Limb (tissue), 2 donors: ENCODE measurements around the gene OR7C1.
"Not testable (repeated sequence)": the region's sequence is repeated elsewhere in the genome, so short reads cannot be mapped to it uniquely, and the experiment has no call there.

ENCODE experiments used
- DNase-seq, 2 donors: peaks; one replicate each; pipeline ENCODE4 v3.0.0-alpha.2; 2016; ENCODE audit errors: extremely low spot score in 2 of 2

OR7C1 gene

GRCh38 chr19:14767466-14767971, 67.5 kb downstream of the OR7C1 start:
- no peak for DNase-seq

- DNase-seq = not testable (repeated sequence)
Measured at GRCh38 chr19:14765841-14766240, 69.1 kb downstream of the OR7C1 start.

GRCh38 chr19:14765403-14765802, 69.6 kb downstream of the OR7C1 start:
- DNase-seq = not testable (repeated sequence)

- no peak for DNase-seq
Measured at GRCh38 chr19:14764401-14764800, 70.6 kb downstream of the OR7C1 start.

- no peak for DNase-seq
Measured at GRCh38 chr19:14763497-14764145, 71.4 kb downstream of the OR7C1 start.

GRCh38 chr19:14762111-14762510, 72.9 kb downstream of the OR7C1 start:
- no peak for DNase-seq

- DNase-seq = no peak
Measured at GRCh38 chr19:14761607-14762006, 73.4 kb downstream of the OR7C1 start.

- no peak for DNase-seq
Measured at GRCh38 chr19:14758816-14759215, 76.2 kb downstream of the OR7C1 start.

GRCh38 chr19:14748601-14749000, 86.4 kb downstream of the OR7C1 start:
- no peak for DNase-seq
